ENCODE data around the gene SLC4A3.

Gene SLC4A3

DNA sequence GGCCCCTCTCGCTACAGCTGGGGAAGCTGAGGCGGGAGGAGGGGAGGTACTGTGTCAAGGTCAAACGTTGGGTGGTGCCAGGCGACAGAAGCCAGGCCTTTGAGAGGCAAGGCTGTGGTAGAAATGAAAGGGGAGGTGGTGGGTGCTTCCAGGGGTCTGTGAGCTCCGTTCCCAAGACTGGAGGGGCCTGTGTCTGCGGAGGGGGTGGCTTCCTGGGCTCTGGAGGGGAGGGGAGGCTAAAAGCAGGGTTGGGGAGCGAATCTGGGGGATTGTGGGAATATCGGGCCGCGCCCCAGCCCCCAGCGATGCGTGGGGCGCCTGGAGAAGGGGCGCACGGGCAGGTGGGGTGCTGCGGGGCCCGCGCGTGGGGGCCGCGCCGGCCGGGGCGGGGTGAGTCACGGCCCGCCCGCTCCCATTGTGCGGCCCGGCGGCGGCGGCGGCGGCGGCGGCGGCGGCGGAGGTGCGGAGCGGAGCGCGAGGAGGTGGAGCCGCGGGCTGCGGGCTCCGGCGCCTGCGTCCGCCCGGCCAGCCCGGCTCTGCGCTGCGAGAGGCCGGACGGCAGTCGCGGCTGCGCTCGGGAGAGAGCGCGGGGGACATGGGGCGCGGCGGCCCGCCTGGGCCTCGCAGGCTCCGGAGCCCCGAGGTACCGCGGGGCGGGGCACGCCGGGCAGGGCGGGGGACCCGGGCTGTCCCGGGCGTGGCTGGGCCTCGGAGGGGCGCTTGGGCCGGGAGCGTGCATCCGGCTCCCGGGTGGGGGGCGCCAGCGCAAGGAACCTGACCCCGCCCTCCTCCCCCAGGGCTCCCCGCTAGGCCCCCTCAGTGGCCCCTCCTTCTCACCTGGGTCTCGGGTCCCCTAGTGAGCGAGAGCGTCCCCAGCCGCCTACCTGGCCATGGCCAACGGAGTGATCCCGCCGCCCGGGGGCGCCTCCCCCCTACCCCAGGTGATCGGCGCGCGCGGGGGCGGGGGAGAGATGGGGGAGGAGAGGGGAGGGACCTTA is at the start of gene SLC4A3:
Gene SLC4A3, plus strand, starts transcription at position 528 of the 998 bp plus-strand sequence. Its CDS starts 363 bp downstream, at position 891.
- DNase-seq (ENCODE audit: low spot score) = no peak

- DNase-seq (ENCODE audit: low spot score) = no peak
Measured at GRCh38 chr2:219578811-219579613, 48.4 kb upstream of the SLC4A3 start.

DNA sequence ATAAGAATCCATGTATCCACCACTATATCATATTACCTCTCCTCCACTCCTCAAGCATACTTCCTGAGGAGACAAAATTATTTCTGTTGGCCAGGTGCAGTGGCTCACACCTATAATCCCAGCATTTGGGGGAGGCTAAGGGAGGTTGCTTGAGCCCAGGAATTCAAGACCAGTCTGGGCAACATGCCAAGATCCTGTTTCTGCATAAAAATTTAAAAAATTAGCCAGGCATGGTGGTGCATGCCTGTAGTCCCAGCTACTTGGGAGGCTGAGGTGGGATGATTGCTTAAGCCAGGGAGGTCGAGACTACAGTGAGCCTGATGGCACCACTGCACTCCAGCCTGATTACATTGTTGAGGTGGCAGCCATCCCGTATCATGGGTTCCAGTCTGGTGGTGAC is 46.1 kb upstream of the SLC4A3 start:
- no peak for DNase-seq (ENCODE audit: low spot score)

DNA sequence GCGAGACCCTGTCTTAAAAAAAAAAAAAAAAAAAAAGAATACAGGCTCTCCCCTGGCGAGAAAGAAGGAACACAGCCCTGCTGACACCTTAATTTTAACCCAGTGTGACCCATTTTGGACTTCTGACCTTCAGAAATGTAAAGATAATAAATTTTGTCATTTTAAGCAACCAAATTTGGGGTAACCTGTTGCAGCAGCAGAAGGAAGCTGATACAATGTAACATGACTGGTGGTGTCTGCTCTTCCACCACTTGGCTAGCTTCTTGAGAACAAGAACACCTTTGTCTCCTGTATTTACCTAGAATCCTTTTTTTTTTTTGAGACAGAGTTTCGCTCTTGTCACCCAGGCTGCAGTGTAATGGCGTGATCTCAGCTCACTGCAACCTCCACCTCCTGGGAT is 36.3 kb upstream of the SLC4A3 start:
- no peak for DNase-seq (ENCODE audit: low spot score)

DNA sequence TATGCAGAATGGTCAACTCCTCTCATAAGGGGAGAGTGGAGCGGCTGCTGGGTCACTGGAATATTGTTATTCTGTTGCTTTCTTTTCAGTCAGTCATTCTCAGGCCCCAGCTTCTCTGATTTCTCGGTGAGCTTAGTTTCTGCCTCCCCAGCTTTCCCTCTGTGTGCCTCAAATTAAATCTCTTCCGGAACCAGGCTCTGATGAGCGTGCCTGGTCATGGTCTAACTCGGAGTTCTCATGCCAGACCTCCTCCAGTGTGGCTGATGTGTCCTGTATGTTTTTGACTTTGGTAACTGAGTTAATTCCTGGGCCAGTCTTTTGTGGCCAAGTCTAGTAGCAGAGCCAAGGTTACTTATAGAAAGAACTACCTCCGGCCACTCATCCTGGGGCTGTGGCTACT is 34.7 kb upstream of the SLC4A3 start:
- DNase-seq (ENCODE audit: low spot score) = no peak

GRCh38 chr2:219593154-219593553 is 34.3 kb upstream of the SLC4A3 start:
- no peak for DNase-seq (ENCODE audit: low spot score)

DNA sequence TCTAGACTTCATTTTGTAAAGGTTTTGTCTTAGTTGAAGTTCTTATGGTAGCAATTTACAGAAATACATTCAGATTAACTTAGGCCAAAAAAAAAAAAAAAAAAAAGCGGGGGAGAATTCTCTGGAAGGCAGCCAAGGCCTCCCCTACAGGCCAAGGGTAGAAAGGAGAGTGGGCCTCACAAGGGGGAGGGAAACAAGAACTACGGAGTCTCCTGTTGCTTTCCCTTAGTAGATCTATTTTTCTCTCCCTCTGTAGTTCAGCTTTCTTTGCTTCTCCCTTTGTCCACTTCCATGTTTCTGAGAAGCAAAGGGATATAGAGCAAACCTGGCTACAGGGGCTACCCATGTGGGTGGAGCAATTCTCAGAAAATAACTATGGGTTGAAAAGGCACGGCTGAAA is 32.2 kb upstream of the SLC4A3 start:
- DNase-seq (ENCODE audit: low spot score) = no peak

DNA sequence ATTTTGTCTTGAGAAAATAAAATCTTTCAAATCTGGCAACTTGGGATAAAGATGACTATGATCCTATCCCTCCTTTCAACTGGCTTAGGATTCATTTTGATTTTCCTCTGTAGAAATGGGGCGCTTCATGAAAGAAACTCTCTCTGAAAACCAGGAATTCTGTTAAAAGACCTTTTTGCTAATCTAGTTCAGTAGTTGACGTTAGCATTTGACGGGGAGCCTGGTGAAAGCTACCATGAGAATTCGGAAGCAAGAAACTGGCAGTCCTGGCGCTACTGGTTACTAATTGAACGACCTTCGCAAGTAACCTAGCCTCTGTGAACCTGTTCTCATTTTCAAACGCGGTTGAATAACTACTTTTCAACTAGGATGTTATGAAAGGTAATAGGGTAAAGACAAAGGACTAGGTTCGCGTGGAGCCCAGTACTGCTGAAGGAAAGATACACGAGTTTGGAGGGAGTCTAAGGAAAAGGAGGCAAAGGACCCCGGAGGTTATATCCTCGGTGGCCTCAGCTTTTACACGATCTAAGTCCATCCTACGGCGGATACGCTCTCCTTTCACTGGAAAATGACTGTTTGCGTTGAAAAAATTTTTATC is 30.4 kb upstream of the SLC4A3 start:
- no peak for DNase-seq (ENCODE audit: low spot score)

GRCh38 chr2:219597552-219598307 is 29.7 kb upstream of the SLC4A3 start, which contains the start of gene STK11IP:
STK11IP (plus strand) TSS chr2:219597857; CDS start chr2:219598120, 263 bp downstream.
- peak; percentile 86 for DNase-seq (ENCODE audit: low spot score)

DNA sequence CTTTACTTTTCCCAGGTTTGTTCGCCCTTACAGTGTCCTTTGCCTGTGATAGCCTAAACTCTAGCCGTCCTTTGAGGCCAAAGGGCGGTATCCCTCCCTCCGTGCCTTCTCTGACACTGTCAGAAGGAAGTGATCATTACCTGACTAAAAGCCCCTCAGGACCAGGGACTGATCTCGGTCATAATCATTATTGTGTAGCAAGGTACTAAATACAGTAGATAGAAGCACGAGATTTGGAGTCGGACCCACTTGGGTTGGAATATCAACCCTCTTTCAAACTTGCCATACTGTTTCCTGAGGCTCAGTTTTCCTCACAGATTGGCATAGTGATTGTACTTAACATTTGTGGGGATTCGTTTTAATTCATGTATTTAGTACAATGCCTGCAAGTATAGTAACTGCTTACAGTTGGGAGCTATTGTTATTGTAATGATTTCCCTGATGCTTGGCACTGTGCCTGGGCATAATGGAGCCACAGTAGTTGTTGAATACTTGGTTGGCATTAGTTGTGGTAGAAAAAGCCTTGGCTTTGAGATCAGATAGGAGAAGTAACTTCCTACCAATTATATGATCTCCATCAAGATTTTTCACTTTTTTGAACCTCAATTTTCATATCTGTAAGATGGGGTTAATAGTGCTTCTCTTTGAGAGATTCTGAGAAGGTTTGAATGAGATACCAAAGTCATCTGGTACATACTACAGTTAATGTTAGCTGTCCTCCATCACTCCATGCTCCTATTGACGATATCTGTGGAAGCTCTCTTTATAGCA is 28.9 kb upstream of the SLC4A3 start:
- no peak for DNase-seq (ENCODE audit: low spot score)

DNA sequence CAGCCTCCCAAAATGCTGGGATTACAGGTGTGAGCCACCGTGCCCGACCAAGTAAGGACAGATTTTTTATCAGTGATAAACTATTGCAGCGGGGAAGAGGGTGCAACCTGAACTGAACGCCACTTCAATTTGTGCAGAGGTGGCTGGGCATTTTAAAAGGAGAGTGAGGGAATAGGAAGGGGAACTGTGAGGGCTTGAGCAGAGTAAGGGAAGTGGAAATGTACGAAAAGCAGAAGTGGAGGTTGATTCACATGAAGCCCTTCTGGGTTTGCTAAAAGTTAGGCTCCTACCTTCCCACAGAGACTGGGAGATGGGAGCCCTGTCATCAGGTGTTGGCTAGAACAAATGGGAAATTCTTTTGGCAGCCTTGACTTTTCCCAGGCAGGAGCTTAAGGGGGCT is 23.7 kb upstream of the SLC4A3 start:
- no peak for DNase-seq (ENCODE audit: low spot score)

GRCh38 chr2:219605607-219605954 is 21.8 kb upstream of the SLC4A3 start:
- DNase-seq (ENCODE audit: low spot score) = no peak

- no peak for DNase-seq (ENCODE audit: low spot score)
Measured at GRCh38 chr2:219607931-219608330, 19.5 kb upstream of the SLC4A3 start.

DNA sequence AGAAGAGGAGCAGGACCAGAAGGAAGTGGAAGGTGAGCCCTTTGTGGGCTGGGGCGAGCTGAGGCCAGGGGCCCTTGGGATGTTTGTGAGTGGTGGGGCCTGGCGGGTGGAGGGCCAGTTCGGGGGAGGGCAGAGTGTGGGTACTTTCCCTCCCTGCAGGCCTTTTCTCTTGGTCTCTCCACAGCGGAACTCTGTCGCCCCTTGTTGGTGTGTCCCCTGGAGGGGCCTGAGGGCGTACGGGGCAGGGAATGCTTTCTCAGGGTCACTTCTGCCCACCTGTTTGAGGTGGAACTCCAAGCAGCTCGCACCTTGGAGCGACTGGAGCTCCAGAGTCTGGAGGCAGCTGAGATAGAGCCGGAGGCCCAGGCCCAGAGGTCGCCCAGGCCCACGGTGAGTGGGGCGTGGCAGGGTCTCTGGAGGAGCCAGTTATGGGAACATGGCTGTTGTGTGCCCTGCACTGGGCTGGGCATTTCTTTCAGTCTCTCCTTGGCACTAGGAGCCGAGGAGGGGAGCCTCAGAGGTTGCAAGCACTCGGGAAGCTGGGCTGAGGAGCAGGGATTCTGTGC is 18.9 kb upstream of the SLC4A3 start:
- DNase-seq (ENCODE audit: low spot score) = no peak

GRCh38 chr2:219609149-219609750 is 18.2 kb upstream of the SLC4A3 start:
- no peak for DNase-seq (ENCODE audit: low spot score)

GRCh38 chr2:219611306-219611705 is 16.1 kb upstream of the SLC4A3 start:
- no peak for DNase-seq (ENCODE audit: low spot score)

DNA sequence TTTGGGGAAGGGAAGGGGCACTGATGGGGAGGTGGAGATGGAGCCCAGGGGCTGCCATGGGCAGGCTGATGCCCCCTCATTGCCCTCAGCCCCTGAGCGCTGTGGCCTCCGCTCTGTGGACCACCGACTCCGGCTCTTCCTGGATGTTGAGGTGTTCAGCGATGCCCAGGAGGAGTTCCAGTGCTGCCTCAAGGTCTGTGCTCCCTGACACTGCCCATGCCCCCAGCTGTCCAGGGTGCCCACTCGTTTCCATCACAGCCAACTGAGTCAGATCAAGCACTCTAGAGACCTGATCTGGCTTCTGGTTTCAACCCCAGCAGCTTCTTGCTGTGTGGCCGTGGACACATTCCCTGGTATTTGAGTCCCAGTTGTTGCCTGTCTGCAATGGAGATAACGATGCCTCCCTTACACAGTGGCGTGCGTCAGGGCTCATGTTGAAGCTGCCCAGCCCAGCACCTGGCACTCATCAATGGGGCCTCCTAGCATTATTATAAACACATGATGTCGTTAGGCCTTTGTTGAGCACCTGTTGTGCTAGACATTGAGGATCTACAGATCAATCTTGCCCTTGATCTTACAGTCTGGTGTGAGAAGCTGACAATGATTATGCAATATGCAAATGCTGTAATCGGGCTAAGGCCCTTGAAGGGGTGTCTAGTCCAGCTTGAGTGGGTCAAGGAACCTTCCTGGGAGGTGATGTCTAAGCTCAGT is 15.4 kb upstream of the SLC4A3 start:
- no peak for DNase-seq (ENCODE audit: low spot score)

DNA sequence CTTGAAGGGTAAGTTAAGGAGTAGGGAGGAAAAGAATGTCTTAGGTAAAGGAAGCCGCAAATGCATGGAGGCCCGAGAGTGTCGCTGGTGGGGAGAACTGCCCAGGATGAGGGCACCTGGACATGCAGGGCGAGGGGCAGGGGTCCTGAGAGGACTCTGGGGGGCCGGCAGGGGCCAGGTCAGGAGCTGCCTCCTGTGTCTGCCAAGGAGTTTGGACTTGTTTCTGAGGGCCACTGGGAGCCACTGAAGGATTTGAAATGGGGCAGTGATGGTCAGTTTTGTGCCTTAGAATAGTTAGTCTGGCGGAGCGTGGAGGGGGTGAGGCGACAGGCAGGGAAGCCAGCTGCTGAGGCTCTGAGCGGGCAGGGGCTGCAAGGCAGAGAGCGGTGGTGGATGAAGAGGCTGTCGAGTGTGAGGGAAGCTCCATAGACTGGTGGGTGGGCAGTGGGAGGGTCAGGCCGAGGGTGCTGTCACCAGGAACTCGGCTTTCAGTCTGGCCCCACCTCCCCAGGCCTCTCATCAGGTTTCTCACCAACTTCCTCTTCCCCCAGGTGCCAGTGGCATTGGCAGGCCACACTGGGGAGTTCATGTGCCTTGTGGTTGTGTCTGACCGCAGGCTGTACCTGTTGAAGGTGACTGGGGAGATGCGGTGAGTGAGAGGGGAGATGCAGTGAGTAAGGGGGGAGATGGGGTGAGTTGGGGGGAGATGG is 14.7 kb upstream of the SLC4A3 start:
- DNase-seq (ENCODE audit: low spot score) = no peak

All from CD4-positive, alpha-beta T cell treated with Interleukin-2 at 100 ng/mL for 4 hours (primary cell).